Prostate gland (tissue), 2 donors: Measurements from ENCODE around the gene C1GALT1. TPM values are rescaled to one million over a fixed set of nuclear protein-coding genes. Genes with fewer than 3 reads are reported as not detected.

ENCODE experiments used
- DNase-seq: peaks from one replicate; pipeline ENCODE4 v3.0.0-alpha.2; 2019; ENCODE audit warnings: low spot score
- H3K27ac ChIP-seq, 2 donors: fragments of 200-600 bp; sonication (generic); 2 replicates each; pipeline ENCODE4 v1.5.1; 2017 to 2019
- H3K27me3 ChIP-seq: fragments of 200-600 bp; sonication (generic); replicated peaks from 2 replicates; pipeline ENCODE4 v1.5.1; 2019; ENCODE audit not compliant: insufficient read depth
- H3K36me3 ChIP-seq, 2 donors: fragments of 200-600 bp; sonication (generic); 1 replicate in 1 of 2; 2 replicates in 1 of 2; pipeline versions ENCODE4 v1.5.1 to v1.8.1; 2017 to 2019
- H3K4me1 ChIP-seq: fragments of 200-600 bp; sonication (generic); replicated peaks from 2 replicates; pipeline ENCODE4 v1.5.1; 2019
- H3K4me3 ChIP-seq, 2 donors: fragments of 200-600 bp; sonication (generic); 2 replicates each; pipeline ENCODE4 v1.5.1; 2017 to 2019
- H3K9me3 ChIP-seq: fragments of 200-600 bp; sonication (generic); 2 replicates; pipeline ENCODE4 v1.5.1; 2017
- POLR2A ChIP-seq: fragments of 450-650 bp; IDR thresholded peaks from one replicate; pipeline ENCODE4 v1.6.1; 2016; ENCODE audit warnings: antibody characterized with exemption, mild to moderate bottlenecking
- POLR2AphosphoS5 ChIP-seq: sonication (generic); formaldehyde crosslinking; IDR thresholded peaks from one replicate; pipeline ENCODE4 v1.6.1; 2017; ENCODE audit warnings: antibody characterized with exemption
- WGBS: methylation state at CpG from one replicate; pipeline ENCODE4 v1.1.5; 2018; 5-methylcytosine and 5-hydroxymethylcytosine counted together
- intact Hi-C: fragments of 100-400 bp; cut with DNase I; formaldehyde crosslinking; loops from one replicate; pipeline ENCODE4 v1.14.2; 2022
- total RNA-seq, 2 donors: library from RNA; depleted of rRNA; stranded (reverse); fragments of >200 nt; gene quantifications; one replicate each; pipeline ENCODE4 v1.1.0, GENCODE V29; 2016
- TF ChIP-seq, protein P1 (sequence below), 4 experiments: fragments of 200-600 bp in 2 of 4; fragments of 450-650 bp in 2 of 4; sonication (generic) in 2 of 4; IDR thresholded peaks; 1 replicate in 3 of 4; 2 replicates in 1 of 4; pipeline ENCODE4 v1.5.1; 2016 to 2019; ENCODE audit warnings: antibody characterized with exemption in 4 of 4, mild to moderate bottlenecking in 2 of 4, moderate library complexity in 2 of 4

C1GALT1 gene
- total RNA-seq, 2 donors from 2014 or later, result 16.1 to 16.8 TPM

DNA sequence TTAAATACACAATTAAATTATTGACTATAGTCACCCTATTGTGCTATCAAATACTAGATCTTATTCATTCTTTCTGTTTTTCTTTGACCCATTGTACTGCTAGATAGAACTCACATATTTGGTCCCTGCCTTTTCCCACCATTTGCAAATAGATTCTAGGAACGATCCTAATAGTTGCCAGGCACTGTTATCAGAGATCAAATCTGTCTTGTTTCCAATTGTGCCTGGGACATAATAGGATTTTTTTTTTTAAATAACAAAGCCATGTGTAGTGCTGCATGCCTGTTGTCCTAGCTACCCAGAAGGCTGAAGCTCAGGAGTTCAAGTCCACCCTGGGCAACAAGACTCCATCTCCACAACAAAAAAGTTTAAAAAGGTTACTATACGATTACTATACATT, 72.0 kb downstream of the C1GALT1 start:
- H3K4me3 ChIP-seq, result no peak overlapping the region
- 73% methylated on average over 2 of the region's 2 CpGs for WGBS
- TF ChIP-seq, protein P1, sequence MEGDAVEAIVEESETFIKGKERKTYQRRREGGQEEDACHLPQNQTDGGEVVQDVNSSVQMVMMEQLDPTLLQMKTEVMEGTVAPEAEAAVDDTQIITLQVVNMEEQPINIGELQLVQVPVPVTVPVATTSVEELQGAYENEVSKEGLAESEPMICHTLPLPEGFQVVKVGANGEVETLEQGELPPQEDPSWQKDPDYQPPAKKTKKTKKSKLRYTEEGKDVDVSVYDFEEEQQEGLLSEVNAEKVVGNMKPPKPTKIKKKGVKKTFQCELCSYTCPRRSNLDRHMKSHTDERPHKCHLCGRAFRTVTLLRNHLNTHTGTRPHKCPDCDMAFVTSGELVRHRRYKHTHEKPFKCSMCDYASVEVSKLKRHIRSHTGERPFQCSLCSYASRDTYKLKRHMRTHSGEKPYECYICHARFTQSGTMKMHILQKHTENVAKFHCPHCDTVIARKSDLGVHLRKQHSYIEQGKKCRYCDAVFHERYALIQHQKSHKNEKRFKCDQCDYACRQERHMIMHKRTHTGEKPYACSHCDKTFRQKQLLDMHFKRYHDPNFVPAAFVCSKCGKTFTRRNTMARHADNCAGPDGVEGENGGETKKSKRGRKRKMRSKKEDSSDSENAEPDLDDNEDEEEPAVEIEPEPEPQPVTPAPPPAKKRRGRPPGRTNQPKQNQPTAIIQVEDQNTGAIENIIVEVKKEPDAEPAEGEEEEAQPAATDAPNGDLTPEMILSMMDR (IDR thresholded peaks at IDR 0.05), result no peak
- no peak for TF ChIP-seq POLR2AphosphoS5
- TF ChIP-seq POLR2A, result no peak
- intact Hi-C loops, result no loop called here
- no peaks in the 10 kb centered on the region for H3K9me3 ChIP-seq
- no peaks in the 10 kb centered on the region for H3K4me1 ChIP-seq
- no peak for DNase-seq
- no peaks in the 10 kb centered on the region for H3K36me3 ChIP-seq
- no peaks in the 10 kb centered on the region for H3K27me3 ChIP-seq
- no peak overlapping the region for H3K27ac ChIP-seq

DNA sequence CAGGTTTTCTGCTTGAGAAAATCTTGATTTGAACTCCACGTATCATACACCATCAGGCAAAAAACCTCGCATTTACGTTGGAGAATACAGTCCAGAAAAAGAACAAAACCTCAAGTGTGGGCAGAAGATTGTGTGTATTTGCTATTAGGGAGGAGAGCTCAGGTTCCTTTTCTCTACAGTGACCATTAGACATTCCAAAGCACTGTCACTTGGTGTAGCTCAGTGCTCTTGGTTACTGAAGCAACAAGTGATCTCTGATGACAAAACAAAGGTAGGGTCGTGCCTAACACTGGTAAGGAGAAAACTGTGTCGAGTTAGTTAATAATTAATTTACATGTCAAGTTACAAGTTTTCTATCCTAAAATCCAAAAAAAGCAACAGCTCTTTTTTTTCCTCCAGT, 72.6 kb downstream of the C1GALT1 start:
- H3K9me3 ChIP-seq, result no peaks in the 10 kb centered on the region
- no peaks in the 10 kb centered on the region for H3K4me1 ChIP-seq
- no peak for DNase-seq
- intact Hi-C loops, result no loop called here
- WGBS, result 84% methylated on average over 5 of the region's 5 CpGs
- no peak overlapping the region for H3K4me3 ChIP-seq
- H3K36me3 ChIP-seq, result no peaks in the 10 kb centered on the region
- TF ChIP-seq POLR2A (no peak), POLR2AphosphoS5 (no peak)
- TF ChIP-seq, protein P1 (IDR thresholded peaks at IDR 0.05), result no peak
- no peak overlapping the region for H3K27ac ChIP-seq
- H3K27me3 ChIP-seq, result no peaks in the 10 kb centered on the region

DNA sequence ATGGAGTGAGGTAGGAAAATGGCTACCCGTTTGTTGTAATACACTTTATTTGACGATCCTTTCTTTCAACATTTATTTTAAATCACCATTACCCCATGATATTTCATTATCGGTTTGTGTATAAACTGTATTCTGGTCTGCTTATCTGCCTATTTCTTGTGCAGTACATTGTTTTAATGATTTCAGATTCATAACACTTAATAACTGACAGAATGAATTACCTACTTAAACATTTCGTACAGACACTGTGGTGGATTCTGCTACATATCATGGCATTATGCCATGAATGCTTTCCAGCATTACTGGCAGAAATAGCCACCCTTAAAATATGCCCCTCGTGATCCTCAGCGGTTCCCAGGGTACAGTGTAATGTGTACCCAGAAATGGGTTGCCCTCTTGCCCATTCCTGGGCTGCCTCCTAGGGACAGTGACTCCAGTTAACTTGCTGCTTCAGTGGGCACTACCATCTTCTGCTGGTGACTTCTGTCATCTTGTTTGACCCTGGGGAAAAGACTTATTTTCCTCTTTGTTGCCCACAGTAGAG, 74.5 kb downstream of the C1GALT1 start:
- no peak overlapping the region for H3K27ac ChIP-seq
- H3K4me1 ChIP-seq, result no peaks in the 10 kb centered on the region
- WGBS, result 72% methylated on average over 6 of the region's 6 CpGs
- TF ChIP-seq, protein P1 (IDR thresholded peaks at IDR 0.05), result no peak
- no peak for TF ChIP-seq POLR2AphosphoS5
- no peak for TF ChIP-seq POLR2A
- intact Hi-C loops, result no loop called here
- no peaks in the 10 kb centered on the region for H3K36me3 ChIP-seq
- DNase-seq, result no peak
- H3K9me3 ChIP-seq, result no peaks in the 10 kb centered on the region
- H3K4me3 ChIP-seq, result no peak overlapping the region
- H3K27me3 ChIP-seq, result no peaks in the 10 kb centered on the region

DNA sequence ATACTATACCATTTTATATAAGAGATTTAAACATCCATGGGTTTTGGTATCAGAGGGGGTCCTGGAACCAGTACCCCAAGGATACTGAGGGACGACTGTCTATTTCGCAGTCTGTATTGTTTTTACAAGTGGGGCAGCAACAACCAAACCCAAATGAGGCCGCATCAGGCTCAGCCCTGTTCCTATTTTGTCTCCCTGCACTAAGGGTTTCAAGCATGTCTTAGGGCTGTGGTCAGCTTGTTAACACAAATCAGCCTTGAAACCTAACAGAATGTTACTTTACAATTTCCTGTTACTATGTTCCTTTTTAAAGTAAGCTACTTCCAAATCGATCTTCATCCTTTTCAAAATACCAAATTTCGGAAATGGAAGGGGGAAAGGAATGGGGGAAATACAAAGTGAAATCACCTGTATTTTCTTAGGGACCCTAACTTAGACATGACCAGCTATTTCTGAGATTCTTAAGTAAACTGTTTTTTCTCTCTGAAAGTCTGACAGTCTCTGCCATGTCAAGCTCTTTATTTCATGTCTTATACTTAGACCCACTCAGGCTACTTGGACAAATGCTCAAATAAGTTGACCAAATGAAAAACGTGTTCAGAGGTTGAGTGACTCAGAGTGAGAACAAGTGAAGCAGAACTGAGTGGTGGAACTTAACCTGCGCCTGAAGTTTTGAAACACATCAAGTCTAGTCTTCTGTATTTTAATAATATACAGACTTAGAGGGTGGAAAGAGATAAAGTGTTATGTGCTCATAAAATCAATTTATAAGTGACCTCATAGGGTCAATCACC, 75.8 kb downstream of the C1GALT1 start:
- 81% methylated on average over 7 of the region's 7 CpGs for WGBS
- no peak overlapping the region for H3K4me3 ChIP-seq
- H3K27me3 ChIP-seq, result no peaks in the 10 kb centered on the region
- H3K36me3 ChIP-seq, result no peaks in the 10 kb centered on the region
- intact Hi-C loops, result no loop called here
- H3K27ac ChIP-seq, result no peak overlapping the region
- DNase-seq, result no peak
- H3K4me1 ChIP-seq, result no peaks in the 10 kb centered on the region
- H3K9me3 ChIP-seq, result no peaks in the 10 kb centered on the region
- TF ChIP-seq POLR2A, result no peak

DNA sequence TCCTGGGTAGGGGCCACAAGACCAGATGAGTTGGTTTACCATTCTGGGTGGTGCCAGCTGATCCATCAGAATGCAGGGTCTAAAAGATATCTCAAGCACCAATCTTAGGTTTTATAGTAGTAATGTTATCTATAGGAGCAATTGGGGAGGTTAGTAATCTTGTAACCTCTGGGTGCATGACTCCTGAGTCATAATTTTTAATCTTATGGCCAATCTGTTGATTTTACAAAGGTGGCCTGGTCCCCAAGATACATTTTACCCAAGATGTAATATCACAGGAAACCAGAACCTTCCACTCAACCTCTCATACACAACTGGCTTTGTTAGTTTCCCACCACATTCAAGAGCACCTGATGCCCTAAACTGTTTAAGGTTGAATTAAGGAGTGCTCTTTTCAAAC, 79.5 kb downstream of the C1GALT1 start:
- H3K4me3 ChIP-seq, result no peak overlapping the region
- no peak for DNase-seq
- no peaks in the 10 kb centered on the region for H3K36me3 ChIP-seq
- no peak for TF ChIP-seq POLR2A
- TF ChIP-seq, protein P1 (IDR thresholded peaks at IDR 0.05), result no peak
- TF ChIP-seq POLR2AphosphoS5, result no peak
- no peaks in the 10 kb centered on the region for H3K4me1 ChIP-seq
- intact Hi-C loops, result no loop called here
- no peaks in the 10 kb centered on the region for H3K27me3 ChIP-seq
- H3K27ac ChIP-seq, result no peak overlapping the region
- no peaks in the 10 kb centered on the region for H3K9me3 ChIP-seq
